Ovary (tissue), 9 donors: ENCODE measurements around the gene MTM1. TPM values are rescaled to one million over a fixed set of nuclear protein-coding genes. Genes with fewer than 3 reads are reported as not detected.

Experiments used
- DNase-seq, 5 donors: peaks; one replicate each; pipeline ENCODE4 v3.0.0-alpha.2; 2019 to 2020
- H3K27ac ChIP-seq, 2 donors: fragments of 200-600 bp; one replicate each; pipeline versions ENCODE4 v1.5.1 to v1.8.0; 2019 to 2022
- H3K27me3 ChIP-seq: fragments of 200-600 bp; one replicate; pipeline ENCODE4 v1.8.0; 2022
- H3K36me3 ChIP-seq: fragments of 200-600 bp; sonication (generic); one replicate; pipeline ENCODE4 v1.5.1; 2019
- H3K4me1 ChIP-seq: one replicate; pipeline ENCODE4 v1.8.1; 2013; ENCODE audit warnings: mild to moderate bottlenecking, moderate library complexity; ENCODE audit not compliant: insufficient read depth
- H3K4me3 ChIP-seq: fragments of 200-600 bp; sonication (generic); one replicate; pipeline ENCODE4 v1.5.1; 2017
- H3K9me3 ChIP-seq, 2 donors: fragments of 200-600 bp in 1 of 2; sonication (generic) in 1 of 2; one replicate each; pipeline versions ENCODE4 v1.5.1 to v1.8.1; 2013 to 2019; ENCODE audit warnings: mild to moderate bottlenecking in 1 of 2, moderate library complexity in 1 of 2
- CTCF ChIP-seq, 3 donors: fragments of 450-650 bp in 2 of 3; fragments of 200-600 bp in 1 of 3; IDR thresholded peaks; one replicate each; pipeline versions ENCODE4 v1.5.1 to v1.8.0; 2016 to 2022; ENCODE audit warnings: antibody characterized with exemption in 3 of 3, mild to moderate bottlenecking in 1 of 3
- EP300 ChIP-seq: sonication (generic); formaldehyde crosslinking; IDR thresholded peaks from one replicate; pipeline ENCODE4 v1.6.1; 2017; ENCODE audit warnings: antibody characterized with exemption
- POLR2A ChIP-seq: fragments of 450-650 bp; IDR thresholded peaks from one replicate; pipeline ENCODE4 v1.6.1; 2017; ENCODE audit warnings: antibody characterized with exemption, mild to moderate bottlenecking, moderate library complexity
- WGBS, 3 donors: extraction: QIAGEN DNeasy Blood & Tissue Kit in 1 of 3; methylation state at CpG; one replicate each; pipeline versions ENCODE4 v1.1.5 to v1.1.7; 2013 to 2017; 5-methylcytosine and 5-hydroxymethylcytosine counted together
- intact Hi-C, 4 donors: fragments of 100-400 bp; cut with DNase I; formaldehyde crosslinking; loops; one replicate each; pipeline versions ENCODE4 v1.11.0 to v1.15.1; 2022 to 2023
- polyA plus RNA-seq, 2 donors: library from polyadenylated mRNA; stranded (reverse); fragments of 200-250 nt in 1 of 2; fragments of 350-450 nt in 1 of 2; fragmentation: Illumina TruSeq in 1 of 2; extraction: RNeasy Lipid Tissue Mini Kit (QIAGEN cat#74804) in 1 of 2; gene quantifications; one replicate each; pipeline ENCODE4 v1.2.3, GENCODE V29; 2013 to 2014
- total RNA-seq, 7 donors: library from RNA; depleted of rRNA in 2 of 7; stranded (reverse); fragments of >200 nt in 2 of 7; fragmentation: NEBNext Ultra II Directional in 3 of 7; extraction: Animal tissue kit (Norgen Biotek cat#: 25700) in 3 of 7; gene quantifications; one replicate each; pipeline versions ENCODE4 v1.1.0 to v1.2.4, GENCODE V29; 2016 to 2023
- donor health status: DM: no; HTN: no; CAD: no; lungs with moderate emphysema.
- donor health status: DM: no; HTN: no; CAD: no.
- donor health status: Bipolar disorder and iron deficiency.
- donor health status: DM: yes; HTN: yes; CAD: no.
- donor health status: DM: no; HTN: no; CAD: no.
- donor health status: DM: yes; HTN: yes; CAD: no.

MTM1 gene
- total and polyA plus RNA-seq, 9 donors, result 8.8 to 28.3 (median 23.4) TPM

GRCh38 chrX:150697641-150698040 is 129.2 kb downstream of the MTM1 start:
- Histone ChIP-seq H3K27ac (no peak overlapping the region), H3K27me3 (no peaks in the 10 kb centered on the region), H3K36me3 (no peaks in the 10 kb centered on the region), H3K4me1 (peaks cover 1% of the 10 kb centered on the region), H3K4me3 (no peak overlapping the region), H3K9me3 (no peaks in the 10 kb centered on the region)
- no peak for TF ChIP-seq CTCF (IDR thresholded peaks at IDR 0.05)
- no peak for TF ChIP-seq EP300
- TF ChIP-seq POLR2A, result no peak
- DNase-seq, result no peak
- intact Hi-C loops, result no loop called here
- 76 to 80% (median 76%) methylated on average over 7 of the region's 7 CpGs for WGBS, 3 donors

GRCh38 chrX:150698981-150699380 is 130.6 kb downstream of the MTM1 start:
- intact Hi-C loops, result no loop called here
- no peak for TF ChIP-seq CTCF (IDR thresholded peaks at IDR 0.05)
- no peak for TF ChIP-seq POLR2A
- TF ChIP-seq EP300, result no peak
- H3K4me1 ChIP-seq, result peaks cover 1% of the 10 kb centered on the region
- WGBS, 3 donors, result 45 to 54% (median 48%) methylated on average over 2 of the region's 2 CpGs
- H3K27me3 ChIP-seq, result no peaks in the 10 kb centered on the region
- H3K9me3 ChIP-seq, result no peaks in the 10 kb centered on the region
- no peak for DNase-seq
- H3K36me3 ChIP-seq, result no peaks in the 10 kb centered on the region
- H3K27ac ChIP-seq, result no peak overlapping the region
- no peak overlapping the region for H3K4me3 ChIP-seq

- H3K9me3 ChIP-seq, result no peaks in the 10 kb centered on the region
- peaks cover 1% of the 10 kb centered on the region for H3K4me1 ChIP-seq
- intact Hi-C loops, result loop anchor here in 1 of 4 donors (10.0 kb wide), 1 partner anchor 335 kb away; the partner anchor contains the start of gene MAMLD1
- TF ChIP-seq EP300 (no peak), POLR2A (no peak), CTCF (IDR thresholded peaks at IDR 0.05) (no peak)
- no peaks in the 10 kb centered on the region for H3K36me3 ChIP-seq
- no peak overlapping the region for H3K4me3 ChIP-seq
- H3K27me3 ChIP-seq, result no peaks in the 10 kb centered on the region
- no peak for DNase-seq
- H3K27ac ChIP-seq, result no peak overlapping the region
Observed at GRCh38 chrX:150700107-150700506, 131.7 kb downstream of the MTM1 start.

- WGBS, 3 donors, result 68 to 95% (median 91%) methylated on average over 1 of the region's 1 CpG
- TF ChIP-seq EP300 (no peak), CTCF (IDR thresholded peaks at IDR 0.05) (no peak), POLR2A (no peak)
Observed at GRCh38 chrX:150701377-150701776, 133.0 kb downstream of the MTM1 start.

More at GRCh38 chrX:150701377-150701776, 133.0 kb downstream of the MTM1 start:
- no peak overlapping the region for H3K4me3 ChIP-seq
- no peak for DNase-seq
- no peaks in the 10 kb centered on the region for H3K27me3 ChIP-seq
- H3K9me3 ChIP-seq, result no peaks in the 10 kb centered on the region
- intact Hi-C loops, result loop anchor here in 1 of 4 donors (10.0 kb wide), 1 partner anchor 337 kb away; the partner anchor contains the start of gene MAMLD1
- no peak overlapping the region for H3K27ac ChIP-seq
- H3K4me1 ChIP-seq, result peaks cover 1% of the 10 kb centered on the region
- H3K36me3 ChIP-seq, result no peaks in the 10 kb centered on the region
